HEK293 (cell line): ENCODE measurements around the gene CD180.

Experiments used
- CTCF ChIA-PET: fragments of 350-600 bp; formaldehyde crosslinking; extraction: SDS; loops from one replicate; lab custom pipeline; 2021; ENCODE audit warnings: antibody characterized with exemption; lab: Yijun Ruan, JAX
- POLR2A ChIA-PET: fragments of 300-600 bp; formaldehyde crosslinking; extraction: SDS; loops from one replicate; lab custom pipeline; 2020; ENCODE audit warnings: antibody characterized with exemption, inconsistent platforms; lab: Yijun Ruan, JAX
- H3K27ac ChIP-seq: fragments of 200-500 bp; sonication (Bioruptor generic); 2 replicates; pipeline ENCODE4 v1.5.1; 2014; ENCODE audit warnings: low read depth, low read length, control low read depth, inconsistent platforms; ENCODE audit errors: extremely low read depth
- H3K36me3 ChIP-seq, 2 experiments: fragments of 200-500 bp in 1 of 2; sonication (Bioruptor generic) in 1 of 2; 1 replicate in 1 of 2; 2 replicates in 1 of 2; pipeline ENCODE4 v1.5.1; 2014 to 2017; ENCODE audit warnings: inconsistent platforms in 2 of 2, low read length in 2 of 2; ENCODE audit not compliant: control insufficient read depth in 2 of 2, insufficient read depth in 1 of 2
- H3K4me1 ChIP-seq: fragments of 200-500 bp; sonication (Bioruptor generic); 2 replicates; pipeline ENCODE4 v1.5.1; 2014; ENCODE audit warnings: mild to moderate bottlenecking, low read length, inconsistent platforms; ENCODE audit not compliant: control insufficient read depth, insufficient read depth
- H3K4me3 ChIP-seq: 2 replicates; pipeline ENCODE4 v1.5.1; 2011; ENCODE audit warnings: low read depth, mild to moderate bottlenecking, control low read depth, low read length, moderate library complexity
- H3K9me3 ChIP-seq: fragments of 200-500 bp; sonication (Bioruptor generic); 2 replicates; pipeline ENCODE4 v1.5.1; 2014; ENCODE audit warnings: low read depth, low read length, inconsistent platforms; ENCODE audit not compliant: control insufficient read depth, insufficient read depth
- BCL11A ChIP-seq: fragments of 450-650 bp; formaldehyde crosslinking; IDR thresholded peaks from 2 replicates; pipeline ENCODE4 v1.5.1; 2016; ENCODE audit warnings: low read depth, missing biosample characterization, missing genetic modification characterization
- CTCF ChIP-seq: fragments of 450-650 bp; formaldehyde crosslinking; IDR thresholded peaks from 2 replicates; pipeline ENCODE4 v1.5.1; 2016; ENCODE audit warnings: missing biosample characterization, missing genetic modification characterization
- EGR2 ChIP-seq: fragments of 450-650 bp; formaldehyde crosslinking; IDR thresholded peaks from 2 replicates; pipeline ENCODE4 v1.5.1; 2016; ENCODE audit warnings: low read depth, missing biosample characterization, missing genetic modification characterization
- GLI4 ChIP-seq: fragments of 450-650 bp; formaldehyde crosslinking; IDR thresholded peaks from 2 replicates; pipeline ENCODE4 v1.5.1; 2016; ENCODE audit warnings: missing biosample characterization, missing genetic modification characterization
- MZF1 ChIP-seq: fragments of 450-650 bp; formaldehyde crosslinking; IDR thresholded peaks from 2 replicates; pipeline ENCODE4 v1.5.1; 2017; ENCODE audit warnings: missing biosample characterization, missing genetic modification characterization, borderline replicate concordance
- SCRT2 ChIP-seq: fragments of 450-650 bp; formaldehyde crosslinking; IDR thresholded peaks from 2 replicates; pipeline ENCODE4 v1.5.1; 2016; ENCODE audit warnings: missing biosample characterization, missing genetic modification characterization
- SP2 ChIP-seq: fragments of 450-650 bp; formaldehyde crosslinking; IDR thresholded peaks from 2 replicates; pipeline ENCODE4 v1.5.1; 2016; ENCODE audit warnings: missing biosample characterization, missing genetic modification characterization
- SP7 ChIP-seq: fragments of 450-650 bp; formaldehyde crosslinking; IDR thresholded peaks from 2 replicates; pipeline ENCODE4 v1.5.1; 2016; ENCODE audit warnings: missing biosample characterization, missing genetic modification characterization
- WT1 ChIP-seq: fragments of 450-650 bp; formaldehyde crosslinking; IDR thresholded peaks from 2 replicates; pipeline ENCODE4 v1.5.1; 2016; ENCODE audit warnings: missing biosample characterization, missing genetic modification characterization
- ZBTB1 ChIP-seq: fragments of 450-650 bp; formaldehyde crosslinking; IDR thresholded peaks from 2 replicates; pipeline ENCODE4 v1.5.1; 2016; ENCODE audit warnings: missing biosample characterization, missing genetic modification characterization
- ZNF157 ChIP-seq: fragments of 450-650 bp; formaldehyde crosslinking; IDR thresholded peaks from 2 replicates; pipeline ENCODE4 v1.5.1; 2016; ENCODE audit warnings: missing biosample characterization, missing genetic modification characterization
- ZNF16 ChIP-seq: fragments of 450-650 bp; formaldehyde crosslinking; IDR thresholded peaks from 2 replicates; pipeline ENCODE4 v1.5.1; 2016; ENCODE audit warnings: low read depth, missing biosample characterization, missing genetic modification characterization
- ZNF18 ChIP-seq: fragments of 450-650 bp; formaldehyde crosslinking; IDR thresholded peaks from 2 replicates; pipeline ENCODE4 v1.5.1; 2016; ENCODE audit warnings: missing biosample characterization, missing genetic modification characterization
- ZNF202 ChIP-seq: fragments of 450-650 bp; formaldehyde crosslinking; IDR thresholded peaks from 2 replicates; pipeline ENCODE4 v1.5.1; 2016; ENCODE audit warnings: missing biosample characterization, missing genetic modification characterization, borderline replicate concordance
- ZNF211 ChIP-seq: fragments of 450-650 bp; formaldehyde crosslinking; IDR thresholded peaks from 2 replicates; pipeline ENCODE4 v1.5.1; 2016; ENCODE audit warnings: low read depth, missing biosample characterization, missing genetic modification characterization
- ZNF26 ChIP-seq: fragments of 450-650 bp; formaldehyde crosslinking; IDR thresholded peaks from 2 replicates; pipeline ENCODE4 v1.5.1; 2016; ENCODE audit warnings: missing biosample characterization, missing genetic modification characterization
- ZNF350 ChIP-seq: fragments of 450-650 bp; formaldehyde crosslinking; IDR thresholded peaks from 2 replicates; pipeline ENCODE4 v1.5.0; 2017; ENCODE audit warnings: missing biosample characterization, mild to moderate bottlenecking, missing genetic modification characterization
- ZNF530 ChIP-seq: fragments of 450-650 bp; formaldehyde crosslinking; IDR thresholded peaks from 2 replicates; pipeline ENCODE4 v1.5.1; 2016; ENCODE audit warnings: low read depth, missing biosample characterization, missing genetic modification characterization
- ZNF660 ChIP-seq: fragments of 450-650 bp; IDR thresholded peaks from 2 replicates; pipeline ENCODE4 v1.5.1; 2018; ENCODE audit warnings: missing biosample characterization, mild to moderate bottlenecking, missing genetic modification characterization
- ZNF670 ChIP-seq: fragments of 450-650 bp; formaldehyde crosslinking; IDR thresholded peaks from 2 replicates; pipeline ENCODE4 v1.5.1; 2016; ENCODE audit warnings: missing biosample characterization, missing genetic modification characterization, low read depth
- TF ChIP-seq, protein P1 (sequence below): sonication (generic); formaldehyde crosslinking; IDR thresholded peaks from 2 replicates; pipeline ENCODE4 v1.8.1; 2022; ENCODE audit warnings: mild to moderate bottlenecking, moderate library complexity, missing genetic modification reagents

The CD180 gene

DNA sequence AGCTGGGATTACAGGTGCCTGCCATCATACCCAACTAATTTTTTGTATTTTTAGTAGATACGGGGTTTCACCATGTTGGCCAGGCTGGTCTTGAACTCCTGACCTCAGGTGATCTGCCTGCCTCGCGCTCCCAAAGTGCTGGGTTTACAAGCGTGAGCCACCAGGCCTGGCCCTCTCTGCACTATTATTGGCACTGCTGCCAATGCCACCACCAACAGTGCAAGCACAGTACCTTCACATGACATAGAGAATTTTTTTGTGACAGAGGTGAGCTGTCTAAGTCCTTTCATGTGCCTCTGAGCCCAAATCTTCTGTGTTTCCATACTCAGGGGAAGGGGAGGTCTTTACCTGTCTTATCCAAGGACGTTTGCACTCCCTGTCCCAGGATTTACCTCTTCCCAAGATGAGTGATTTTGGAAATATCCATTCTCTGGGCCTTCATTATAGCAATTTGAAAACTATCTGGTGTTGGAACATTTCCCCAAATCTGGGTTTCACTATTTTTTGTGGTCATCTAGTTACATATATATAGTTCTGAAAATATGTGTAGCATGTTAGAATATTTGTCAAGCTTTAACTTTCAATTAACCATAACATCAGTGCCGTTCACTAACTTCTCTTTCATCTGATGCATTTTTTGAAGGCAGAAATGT is 5.4 kb upstream of the CD180 start:
- ChIA-PET POLR2A (no interaction called here), CTCF (interaction anchor here (0.6 to 0.7 kb wide), 2 partner anchors 10 to 561 kb away, joined by 3 read pairs; no protein-coding TSS in a partner anchor)
- Histone ChIP-seq H3K9me3 (no peaks in the 10 kb centered on the region), H3K4me1 (no peaks in the 10 kb centered on the region), H3K36me3 (no peaks in the 10 kb centered on the region), H3K4me3 (no peak overlapping the region), H3K27ac (no peak overlapping the region)
- TF ChIP-seq ZNF202 (tag by site-specific recombination) (no peak), BCL11A (tag by site-specific recombination) (no peak), CTCF (no peak), ZBTB1 (tag by site-specific recombination) (no peak), SP7 (tag by site-specific recombination) (no peak), EGR2 (tag by site-specific recombination) (no peak), ZNF16 (tag by site-specific recombination) (no peak), ZNF18 (tag by site-specific recombination) (no peak), ZNF211 (tag by site-specific recombination) (no peak), ZNF670 (tag by site-specific recombination) (no peak)

DNA sequence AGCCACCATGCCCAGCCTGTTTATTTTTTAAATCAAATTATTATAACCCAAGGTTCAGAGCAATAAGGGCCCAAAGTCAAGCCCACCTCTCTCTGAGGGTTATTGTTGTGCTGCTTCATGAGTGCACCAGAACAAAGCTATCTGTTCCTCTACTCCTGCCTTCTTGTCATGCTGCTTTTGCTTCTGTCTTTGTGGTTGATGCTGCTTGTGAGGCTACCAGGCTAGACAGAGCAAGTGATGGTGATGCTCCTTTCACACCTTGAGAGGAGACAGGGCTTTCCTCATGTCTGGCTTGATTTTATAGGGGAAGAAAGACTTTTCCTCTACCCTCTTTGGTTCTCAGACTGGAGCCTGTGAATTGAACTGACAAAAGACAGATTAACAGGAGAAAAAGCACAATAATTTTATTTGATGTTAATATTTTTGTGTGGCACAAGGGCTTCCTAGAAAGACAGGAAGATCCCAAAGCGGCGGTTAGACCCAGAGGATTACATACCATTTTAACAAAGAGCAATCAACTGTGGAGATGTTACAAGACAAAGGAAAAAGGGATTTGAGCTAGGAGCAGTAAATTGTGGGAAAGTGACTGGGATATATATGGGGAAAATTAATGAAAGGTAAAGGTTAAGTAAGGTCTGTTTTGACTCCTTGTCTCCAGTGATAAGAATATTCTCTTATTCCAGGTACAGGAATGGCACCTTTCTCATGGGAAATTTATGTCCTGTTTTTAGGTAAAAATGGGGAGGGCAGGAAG is 4.4 kb upstream of the CD180 start:
- ChIA-PET POLR2A (no interaction called here), CTCF (no interaction called here)
- no peaks in the 10 kb centered on the region for H3K36me3 ChIP-seq
- TF ChIP-seq SCRT2 (tag by site-specific recombination) (no peak), ZNF211 (tag by site-specific recombination) (peak; percentile 94), SP2 (tag by site-specific recombination) (no peak), GLI4 (no peak)
- TF ChIP-seq, protein P1, sequence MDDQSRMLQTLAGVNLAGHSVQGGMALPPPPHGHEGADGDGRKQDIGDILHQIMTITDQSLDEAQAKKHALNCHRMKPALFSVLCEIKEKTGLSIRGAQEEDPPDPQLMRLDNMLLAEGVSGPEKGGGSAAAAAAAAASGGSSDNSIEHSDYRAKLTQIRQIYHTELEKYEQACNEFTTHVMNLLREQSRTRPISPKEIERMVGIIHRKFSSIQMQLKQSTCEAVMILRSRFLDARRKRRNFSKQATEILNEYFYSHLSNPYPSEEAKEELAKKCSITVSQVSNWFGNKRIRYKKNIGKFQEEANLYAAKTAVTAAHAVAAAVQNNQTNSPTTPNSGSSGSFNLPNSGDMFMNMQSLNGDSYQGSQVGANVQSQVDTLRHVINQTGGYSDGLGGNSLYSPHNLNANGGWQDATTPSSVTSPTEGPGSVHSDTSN = no peak
- no peak overlapping the region for H3K4me3 ChIP-seq
- H3K9me3 ChIP-seq = no peaks in the 10 kb centered on the region
- H3K4me1 ChIP-seq = no peaks in the 10 kb centered on the region
- H3K27ac ChIP-seq = no peak overlapping the region

DNA sequence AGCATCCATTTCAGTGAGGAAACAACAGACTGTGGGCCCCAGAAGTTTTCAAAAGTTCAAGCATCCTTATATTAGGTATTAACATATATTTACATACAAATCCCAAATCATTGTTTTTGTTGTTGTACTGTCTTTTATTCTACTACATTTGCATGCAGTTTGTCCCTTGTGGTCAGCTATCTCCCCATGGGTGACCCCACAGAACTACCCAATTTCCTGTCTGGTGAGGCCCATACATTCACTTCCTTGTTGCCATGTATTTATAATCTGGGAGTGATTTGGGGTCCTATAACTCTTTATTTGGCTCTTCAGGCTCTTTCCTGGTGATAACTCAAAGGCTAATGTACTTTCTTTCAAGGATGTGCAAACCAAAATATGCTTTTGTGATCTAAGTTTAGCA is 3.3 kb upstream of the CD180 start:
- CTCF ChIA-PET = interaction anchor here (0.6 kb wide), 1 partner anchor 275 kb away, joined by 3 read pairs; no protein-coding TSS in a partner anchor
- POLR2A ChIA-PET = no interaction called here
- Histone ChIP-seq H3K9me3 (no peaks in the 10 kb centered on the region), H3K27ac (no peak overlapping the region), H3K4me3 (no peak overlapping the region), H3K4me1 (no peaks in the 10 kb centered on the region)
- no peak for TF ChIP-seq WT1 (tag by site-specific recombination)
- TF ChIP-seq MZF1 = no peak
- TF ChIP-seq ZNF157 (tag by site-specific recombination) = no peak
- no peak for TF ChIP-seq ZNF26 (tag by site-specific recombination)
- TF ChIP-seq SP2 (tag by site-specific recombination) = no peak
- TF ChIP-seq ZNF530 (tag by site-specific recombination) = no peak
- TF ChIP-seq ZNF350 (tag by site-specific recombination) = no peak
- no peak for TF ChIP-seq ZNF660
- TF ChIP-seq, all 188 proteins: peak for 0
- no peaks in the 10 kb centered on the region for H3K36me3 ChIP-seq
